Large intestine (tissue), 3 donors: ENCODE data around the gene TSTD1. TPM values are rescaled to one million over a fixed set of nuclear protein-coding genes. Genes with fewer than 3 reads are reported as not detected.

Experiments used
- DNase-seq, 2 donors: peaks; one replicate each; pipeline versions ENCODE4 v3.0.0 to v3.0.0-alpha.2; 2013
- H3K27ac ChIP-seq: one replicate; pipeline ENCODE4 v1.5.1; 2013; ENCODE audit warnings: low read length
- H3K27me3 ChIP-seq: 2 replicates; pipeline ENCODE4 v1.6.1; 2013; ENCODE audit warnings: low read length; ENCODE audit not compliant: control insufficient read depth, insufficient read depth
- H3K36me3 ChIP-seq: 2 replicates; pipeline ENCODE4 v1.6.1; 2013; ENCODE audit warnings: low read length; ENCODE audit not compliant: control insufficient read depth, insufficient read depth
- H3K4me1 ChIP-seq: one replicate; pipeline ENCODE4 v1.6.1; 2013; ENCODE audit warnings: low read length; ENCODE audit not compliant: control insufficient read depth, insufficient read depth
- H3K4me3 ChIP-seq: one replicate; pipeline ENCODE4 v1.5.1; 2013; ENCODE audit warnings: low read length
- H3K9me3 ChIP-seq: one replicate; pipeline ENCODE4 v1.6.1; 2013; ENCODE audit warnings: mild to moderate bottlenecking, low read depth, low read length, moderate library complexity; ENCODE audit not compliant: control insufficient read depth
- WGBS: methylation state at CpG from one replicate; pipeline ENCODE4 v1.1.5; 2013; ENCODE audit warnings: low lambda C conversion rate; ENCODE audit not compliant: insufficient coverage; 5-methylcytosine and 5-hydroxymethylcytosine counted together
- polyA plus RNA-seq: library from polyadenylated mRNA; unstranded; fragments of 120-200 nt; gene quantifications from one replicate; pipeline ENCODE4 v1.2.1, GENCODE V29; 2013

Gene TSTD1
- polyA plus RNA-seq, 1 donor, result 60.9 TPM

DNA sequence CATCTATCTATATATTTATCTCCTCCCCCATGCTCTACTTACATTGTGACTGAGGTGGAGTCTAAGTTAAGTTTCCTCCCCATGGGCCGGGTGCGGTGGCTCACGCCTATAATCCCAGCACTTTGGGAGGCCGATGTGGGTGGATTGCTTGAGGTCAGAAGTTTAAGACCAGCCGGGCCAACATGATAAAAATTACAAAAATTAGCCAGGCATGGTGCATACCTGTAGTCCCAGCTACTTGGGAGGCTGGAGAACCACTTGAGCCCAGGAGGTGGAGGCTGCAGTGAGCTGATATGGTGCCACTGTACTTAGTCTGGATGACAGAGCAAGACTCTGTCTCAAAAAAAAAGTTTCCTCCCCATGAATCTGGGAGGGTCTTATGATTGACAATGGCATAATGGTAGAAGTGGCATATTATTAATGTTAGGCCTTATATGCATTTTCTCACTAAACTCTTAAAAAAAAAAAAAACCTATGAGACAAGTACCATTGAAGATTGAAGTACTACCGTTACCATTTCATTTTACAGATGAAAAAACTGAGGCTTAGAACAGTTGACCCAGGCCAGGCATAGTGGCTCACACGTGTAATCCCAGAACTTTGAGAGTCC, 29.1 kb downstream of the TSTD1 start:
- no peak overlapping the region for H3K4me3 ChIP-seq
- no CpG with 5 or more reads among the region's 7 CpGs for WGBS
- H3K27ac ChIP-seq, result no peak overlapping the region
- H3K9me3 ChIP-seq, result no peaks in the 10 kb centered on the region
- DNase-seq, result no peak
- peaks cover 24% of the 10 kb centered on the region for H3K4me1 ChIP-seq
- H3K27me3 ChIP-seq, result no peaks in the 10 kb centered on the region
- H3K36me3 ChIP-seq, result no peaks in the 10 kb centered on the region

DNA sequence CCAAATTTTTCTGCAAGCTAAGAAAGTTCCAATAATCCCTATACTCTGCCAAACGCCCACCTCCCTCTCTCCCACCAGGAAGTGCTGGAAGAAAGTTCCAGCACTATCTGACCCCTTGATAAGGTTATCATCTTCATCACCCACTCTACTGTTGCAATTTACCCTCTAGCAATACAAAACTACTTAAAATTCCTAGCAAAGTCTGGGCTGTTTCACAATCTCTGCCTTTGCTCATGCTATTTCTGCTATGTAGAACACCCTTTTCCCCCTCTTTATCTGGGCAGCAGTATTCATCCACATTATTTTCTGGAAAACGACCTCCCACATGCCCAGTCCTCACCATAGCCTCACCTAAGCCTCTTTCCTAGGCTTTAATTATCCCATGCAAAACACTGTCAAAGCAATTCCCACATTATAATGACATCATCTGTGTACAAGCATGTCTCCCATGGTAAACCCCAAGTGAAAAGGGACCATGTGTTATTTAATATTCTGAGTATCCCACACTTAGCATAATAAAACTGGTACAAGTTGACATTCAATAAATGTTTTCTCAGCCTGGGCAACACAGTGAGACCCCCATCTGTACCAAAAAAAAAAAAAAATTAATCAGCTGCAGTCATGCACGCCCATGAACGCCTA, 29.8 kb downstream of the TSTD1 start:
- WGBS, result 14% methylated on average over 1 of the region's 4 CpGs
- Histone ChIP-seq H3K4me1 (peaks cover 18% of the 10 kb centered on the region), H3K27ac (peak overlapping the region; percentile 27)

GRCh38 chr1:161007369-161007768, 31.4 kb downstream of the TSTD1 start:
- no peaks in the 10 kb centered on the region for H3K27me3 ChIP-seq
- WGBS, result 86% methylated on average over 1 of the region's 2 CpGs
- no peak overlapping the region for H3K27ac ChIP-seq
- H3K9me3 ChIP-seq, result no peaks in the 10 kb centered on the region
- H3K4me1 ChIP-seq, result peaks cover 6% of the 10 kb centered on the region
- no peak overlapping the region for H3K4me3 ChIP-seq
- no peak for DNase-seq
- no peaks in the 10 kb centered on the region for H3K36me3 ChIP-seq

More for the DNA sequence above, 29.8 kb downstream of the TSTD1 start:
- DNase-seq, result no peak
- Histone ChIP-seq H3K27me3 (no peaks in the 10 kb centered on the region), H3K4me3 (no peak overlapping the region), H3K9me3 (no peaks in the 10 kb centered on the region), H3K36me3 (no peaks in the 10 kb centered on the region)

GRCh38 chr1:161006563-161006962, 32.2 kb downstream of the TSTD1 start:
- Histone ChIP-seq H3K36me3 (no peaks in the 10 kb centered on the region), H3K27ac (no peak overlapping the region), H3K4me3 (no peak overlapping the region), H3K27me3 (no peaks in the 10 kb centered on the region), H3K4me1 (peaks cover 6% of the 10 kb centered on the region), H3K9me3 (no peaks in the 10 kb centered on the region)
- DNase-seq, result no peak
- no CpG with 5 or more reads among the region's 8 CpGs for WGBS

- H3K4me1 ChIP-seq, result peaks cover 13% of the 10 kb centered on the region
- H3K36me3 ChIP-seq, result peaks cover 36% of the 10 kb centered on the region
- H3K9me3 ChIP-seq, result no peaks in the 10 kb centered on the region
- no peaks in the 10 kb centered on the region for H3K27me3 ChIP-seq
- 76% methylated on average over 3 of the region's 5 CpGs for WGBS
- no peak for DNase-seq
- peak overlapping the region; percentile 37 for H3K27ac ChIP-seq
- H3K4me3 ChIP-seq, result no peak overlapping the region
Measured at GRCh38 chr1:161001525-161001924, 37.2 kb downstream of the TSTD1 start.

DNA sequence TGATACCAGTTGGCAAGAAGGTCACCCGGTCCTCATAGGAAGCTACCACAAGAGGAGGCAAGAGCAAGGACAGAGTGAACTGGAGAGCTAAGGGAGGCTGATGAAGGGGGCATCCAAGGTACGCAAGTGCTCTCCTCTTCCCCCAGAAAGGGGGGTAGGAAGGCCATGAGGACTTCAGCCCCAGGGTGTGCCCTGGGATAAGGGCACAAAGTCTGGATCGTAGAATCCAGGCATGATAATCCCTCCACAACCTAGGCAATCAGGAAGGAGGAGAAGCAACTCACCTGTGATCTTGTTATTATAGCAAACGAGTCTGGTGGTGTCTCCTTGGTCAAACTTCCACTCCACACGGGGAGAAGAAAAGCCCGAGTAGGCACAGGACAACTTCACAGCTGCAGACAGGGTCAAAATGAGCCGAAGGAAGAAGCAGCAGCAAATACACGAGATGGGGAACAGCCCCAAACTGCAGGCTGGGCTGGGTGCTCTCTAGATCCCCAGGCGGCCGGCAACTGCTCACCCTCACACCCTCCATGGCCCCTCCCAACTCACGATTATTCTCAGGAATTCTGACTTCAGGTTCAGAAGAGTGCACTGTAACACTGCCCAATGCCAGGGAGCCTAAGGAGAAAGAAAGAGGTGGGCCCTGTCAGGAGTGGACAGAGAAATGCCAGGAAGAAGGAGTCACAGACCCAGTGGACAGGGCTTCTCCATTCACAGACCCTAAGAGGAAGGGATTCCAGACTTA, 37.9 kb downstream of the TSTD1 start:
- no peak overlapping the region for H3K4me3 ChIP-seq

GRCh38 chr1:160999376-160999775, 39.4 kb downstream of the TSTD1 start:
- no peaks in the 10 kb centered on the region for H3K27me3 ChIP-seq
- no peak overlapping the region for H3K4me3 ChIP-seq
- H3K4me1 ChIP-seq, result peaks cover 13% of the 10 kb centered on the region
- no peaks in the 10 kb centered on the region for H3K9me3 ChIP-seq
- H3K27ac ChIP-seq, result no peak overlapping the region
- no peak for DNase-seq
- 100% methylated on average over 4 of the region's 5 CpGs for WGBS
- H3K36me3 ChIP-seq, result peaks cover 41% of the 10 kb centered on the region

More for the DNA sequence above, 37.9 kb downstream of the TSTD1 start:
- WGBS, result no CpG with 5 or more reads among the region's 11 CpGs
- Histone ChIP-seq H3K9me3 (no peaks in the 10 kb centered on the region), H3K27ac (peak overlapping the region; percentile 37), H3K27me3 (no peaks in the 10 kb centered on the region), H3K36me3 (peaks cover 39% of the 10 kb centered on the region), H3K4me1 (peaks cover 13% of the 10 kb centered on the region)
- peak; percentile 24 to 58 for DNase-seq

DNA sequence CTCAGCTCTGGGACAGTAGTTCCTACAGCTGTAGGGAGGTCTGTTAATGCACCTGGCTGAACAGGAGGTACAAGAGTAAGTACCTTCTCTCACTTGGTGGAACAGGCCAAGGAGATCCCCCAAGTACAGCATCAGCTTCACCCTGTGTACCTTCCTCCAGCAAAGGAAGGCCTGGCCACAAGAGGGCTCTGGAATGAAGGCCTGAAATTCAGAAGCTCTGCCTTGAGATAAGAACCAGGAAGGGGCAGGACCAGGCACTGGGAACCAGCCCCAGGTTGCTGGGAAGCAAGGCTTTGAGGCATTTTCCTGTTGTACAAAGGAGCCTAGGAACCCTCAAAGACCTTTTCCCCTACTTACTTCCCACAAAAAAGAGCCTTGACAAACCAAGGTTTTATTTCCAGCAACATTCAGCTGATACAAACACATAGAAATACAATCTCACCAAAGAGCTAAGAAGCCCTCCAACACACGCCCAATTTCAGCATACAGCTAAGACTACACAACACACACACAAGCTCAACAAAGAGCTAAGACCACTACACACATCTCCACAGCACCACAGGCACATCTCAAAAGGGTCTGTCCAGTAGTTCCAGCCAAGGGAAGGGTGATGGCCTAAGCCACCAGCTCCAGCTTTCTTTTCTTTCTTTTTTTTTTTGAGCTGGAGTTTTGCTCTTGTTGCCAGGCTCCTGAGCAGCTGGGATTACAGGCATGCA, 41.3 kb downstream of the TSTD1 start:
- Histone ChIP-seq H3K27me3 (no peaks in the 10 kb centered on the region), H3K36me3 (peaks cover 41% of the 10 kb centered on the region), H3K4me1 (peaks cover 13% of the 10 kb centered on the region), H3K27ac (peak overlapping the region; percentile 56), H3K4me3 (no peak overlapping the region), H3K9me3 (no peaks in the 10 kb centered on the region)
- DNase-seq, result peak; percentile 71 to 78
- no CpG with 5 or more reads among the region's 1 CpG for WGBS

GRCh38 chr1:160996178-160996577, 42.6 kb downstream of the TSTD1 start:
- H3K4me1 ChIP-seq, result peaks cover 6% of the 10 kb centered on the region
- H3K27me3 ChIP-seq, result no peaks in the 10 kb centered on the region
- WGBS, result no CpG with 5 or more reads among the region's 3 CpGs
- no peaks in the 10 kb centered on the region for H3K9me3 ChIP-seq
- peak in 1 of 2 donors; percentile 27 for DNase-seq
- H3K4me3 ChIP-seq, result no peak overlapping the region
- peaks cover 41% of the 10 kb centered on the region for H3K36me3 ChIP-seq
- no peak overlapping the region for H3K27ac ChIP-seq

- no peaks in the 10 kb centered on the region for H3K27me3 ChIP-seq
- no CpG with 5 or more reads among the region's 14 CpGs for WGBS
- H3K36me3 ChIP-seq, result peaks cover 16% of the 10 kb centered on the region
- H3K9me3 ChIP-seq, result no peaks in the 10 kb centered on the region
- peak in 1 of 2 donors; percentile 38 for DNase-seq
- H3K4me1 ChIP-seq, result no peaks in the 10 kb centered on the region
- H3K4me3 ChIP-seq, result no peak overlapping the region
- no peak overlapping the region for H3K27ac ChIP-seq
Measured at GRCh38 chr1:160993544-160994193, 45.1 kb downstream of the TSTD1 start.
